Large intestine (tissue), 3 donors: ENCODE measurements around the gene FANCL. TPM values are rescaled to one million over a fixed set of nuclear protein-coding genes. Genes with fewer than 3 reads are reported as not detected.
"Not testable (repeated sequence)": the region's sequence is repeated elsewhere in the genome, so short reads cannot be mapped to it uniquely, and the experiment has no call there.

ENCODE experiments used
- DNase-seq, 2 donors: peaks; one replicate each; pipeline versions ENCODE4 v3.0.0 to v3.0.0-alpha.2; 2013
- H3K27ac ChIP-seq: one replicate; pipeline ENCODE4 v1.5.1; 2013; ENCODE audit warnings: low read length
- H3K27me3 ChIP-seq: 2 replicates; pipeline ENCODE4 v1.6.1; 2013; ENCODE audit warnings: low read length; ENCODE audit not compliant: control insufficient read depth, insufficient read depth
- H3K36me3 ChIP-seq: 2 replicates; pipeline ENCODE4 v1.6.1; 2013; ENCODE audit warnings: low read length; ENCODE audit not compliant: control insufficient read depth, insufficient read depth
- H3K4me1 ChIP-seq: one replicate; pipeline ENCODE4 v1.6.1; 2013; ENCODE audit warnings: low read length; ENCODE audit not compliant: control insufficient read depth, insufficient read depth
- H3K4me3 ChIP-seq: one replicate; pipeline ENCODE4 v1.5.1; 2013; ENCODE audit warnings: low read length
- H3K9me3 ChIP-seq: one replicate; pipeline ENCODE4 v1.6.1; 2013; ENCODE audit warnings: mild to moderate bottlenecking, low read depth, low read length, moderate library complexity; ENCODE audit not compliant: control insufficient read depth
- WGBS: methylation state at CpG from one replicate; pipeline ENCODE4 v1.1.5; 2013; ENCODE audit warnings: low lambda C conversion rate; ENCODE audit not compliant: insufficient coverage; 5-methylcytosine and 5-hydroxymethylcytosine counted together
- polyA plus RNA-seq: library from polyadenylated mRNA; unstranded; fragments of 120-200 nt; gene quantifications from one replicate; pipeline ENCODE4 v1.2.1, GENCODE V29; 2013

FANCL gene
- polyA plus RNA-seq, 1 donor = 49.4 TPM

DNA sequence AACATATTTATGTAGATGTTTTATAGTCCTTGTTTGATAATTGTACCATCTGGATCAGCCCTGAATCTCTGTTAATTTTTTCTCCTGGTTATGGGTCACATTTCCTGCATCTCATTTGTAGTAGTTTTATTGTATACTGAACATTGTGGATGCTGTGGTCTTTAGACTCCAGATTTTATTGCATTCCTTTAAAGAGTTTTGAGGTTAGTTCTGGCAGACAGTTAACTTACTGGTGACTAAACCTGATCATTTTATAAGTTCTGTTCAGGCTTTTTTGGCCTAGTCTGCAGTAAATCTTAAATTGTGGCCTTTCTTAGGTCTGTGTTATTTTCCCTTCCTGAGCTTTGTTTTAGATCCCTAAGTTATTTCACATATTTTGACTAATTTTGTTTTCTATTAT, 84.3 kb downstream of the FANCL start:
- Histone ChIP-seq H3K4me1 (no peaks in the 10 kb centered on the region), H3K36me3 (peaks cover 22% of the 10 kb centered on the region), H3K4me3 (no peak overlapping the region), H3K27ac (no peak overlapping the region), H3K27me3 (no peaks in the 10 kb centered on the region), H3K9me3 (no peaks in the 10 kb centered on the region)
- no peak for DNase-seq

GRCh38 chr2:58155160-58155778, 85.9 kb downstream of the FANCL start:
- H3K4me3 ChIP-seq = no peak overlapping the region
- no CpG with 5 or more reads among the region's 7 CpGs for WGBS
- no peaks in the 10 kb centered on the region for H3K4me1 ChIP-seq
- H3K27ac ChIP-seq = no peak overlapping the region
- no peaks in the 10 kb centered on the region for H3K9me3 ChIP-seq
- peak in 1 of 2 donors; percentile 4 for DNase-seq
- peaks cover 16% of the 10 kb centered on the region for H3K36me3 ChIP-seq
- no peaks in the 10 kb centered on the region for H3K27me3 ChIP-seq

- Histone ChIP-seq H3K9me3 (no peaks in the 10 kb centered on the region), H3K27me3 (no peaks in the 10 kb centered on the region), H3K4me1 (no peaks in the 10 kb centered on the region), H3K36me3 (peaks cover 6% of the 10 kb centered on the region), H3K27ac (no peak overlapping the region), H3K4me3 (no peak overlapping the region)
- no peak for DNase-seq
- WGBS = 100% methylated on average over 1 of the region's 1 CpG
Measured at GRCh38 chr2:58146707-58147106, 94.4 kb downstream of the FANCL start.

DNA sequence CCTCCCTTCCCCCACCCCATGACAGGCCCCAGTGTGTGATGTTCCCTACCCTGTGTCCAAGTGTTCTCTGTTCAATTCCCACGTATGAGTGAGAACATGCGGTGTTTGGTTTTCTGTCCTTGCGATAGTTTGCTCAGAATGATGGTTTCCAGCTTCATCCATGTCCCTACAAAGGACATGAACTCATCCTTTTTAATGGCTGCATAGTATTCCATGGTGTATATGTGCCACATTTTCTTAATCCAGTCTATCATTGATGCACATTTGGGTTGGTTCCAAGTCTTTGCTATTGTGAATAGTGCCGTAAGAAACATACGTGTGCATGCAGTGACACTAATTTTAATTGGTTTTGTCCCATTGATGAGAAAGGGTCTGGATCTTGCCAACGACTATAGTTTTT, 95.4 kb downstream of the FANCL start:
- DNase-seq, H3K4me3 ChIP-seq, H3K27me3 ChIP-seq, H3K36me3 ChIP-seq, H3K4me1 ChIP-seq, H3K9me3 ChIP-seq, H3K27ac ChIP-seq: not testable (repeated sequence)
- WGBS = 100% methylated on average over 1 of the region's 6 CpGs

DNA sequence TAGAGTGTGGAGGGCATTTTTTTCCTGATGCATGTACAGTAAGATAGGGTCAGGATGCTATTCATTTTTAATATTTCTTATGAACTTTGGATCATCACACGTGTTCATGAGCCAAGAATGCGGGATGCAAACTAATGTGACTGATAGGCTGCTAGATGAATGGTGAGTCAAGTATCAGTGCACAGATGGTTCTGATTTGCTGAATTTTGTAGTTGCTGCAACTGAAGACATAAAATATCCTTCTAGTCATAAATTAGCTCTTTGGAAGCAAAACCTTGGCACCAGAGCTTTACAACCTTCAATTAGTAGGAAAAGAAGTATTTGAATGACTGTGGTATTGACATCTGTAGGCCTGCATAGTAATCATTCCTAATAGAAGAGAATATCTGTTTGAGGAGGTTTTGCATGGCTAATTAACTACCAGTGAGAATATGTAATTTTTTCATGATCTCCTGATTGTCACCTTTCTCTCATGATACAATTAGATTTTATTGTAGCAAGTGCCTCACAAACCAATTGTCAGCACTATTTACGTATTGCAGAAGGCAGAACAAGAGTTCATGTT, 100.5 kb downstream of the FANCL start:
- Histone ChIP-seq H3K4me3 (no peak overlapping the region), H3K27ac (no peak overlapping the region), H3K4me1 (no peaks in the 10 kb centered on the region), H3K27me3 (no peaks in the 10 kb centered on the region), H3K9me3 (no peaks in the 10 kb centered on the region), H3K36me3 (peaks cover 3% of the 10 kb centered on the region)
- no CpG with 5 or more reads among the region's 3 CpGs for WGBS
- no peak for DNase-seq

DNA sequence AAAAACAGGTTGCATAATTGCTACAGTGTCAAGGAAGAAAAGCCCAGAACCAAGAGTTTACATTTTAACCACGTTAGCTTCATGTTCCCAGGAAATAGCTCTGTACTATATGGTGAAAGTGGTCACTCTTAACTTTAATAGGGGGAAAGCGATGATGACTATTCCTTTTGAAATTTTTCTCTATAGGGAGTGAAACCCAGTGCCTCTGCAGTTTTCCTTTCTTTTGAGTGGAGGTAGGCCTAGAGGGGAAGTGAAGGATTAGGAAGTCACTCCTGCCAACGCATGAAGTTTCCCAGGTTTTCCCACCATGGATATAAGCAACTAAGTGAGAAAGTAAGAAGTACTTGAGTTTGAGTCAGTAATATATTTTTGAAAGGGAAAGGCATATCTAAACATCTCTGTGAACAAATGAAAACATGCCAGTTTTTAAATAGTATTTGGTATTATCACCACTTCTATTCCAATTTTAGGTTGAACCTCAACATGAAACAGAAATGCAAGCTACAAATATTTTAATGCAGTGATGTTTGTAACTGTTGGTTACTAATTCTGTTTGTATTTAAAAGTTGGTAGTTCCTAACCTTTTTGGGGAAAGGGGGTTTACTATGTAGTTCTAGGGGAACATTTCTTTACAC, 102.6 kb downstream of the FANCL start:
- no peak for DNase-seq
- no peak overlapping the region for H3K4me3 ChIP-seq
- peaks cover 2% of the 10 kb centered on the region for H3K36me3 ChIP-seq
- no peaks in the 10 kb centered on the region for H3K4me1 ChIP-seq
- no peak overlapping the region for H3K27ac ChIP-seq
- no peaks in the 10 kb centered on the region for H3K27me3 ChIP-seq
- no peaks in the 10 kb centered on the region for H3K9me3 ChIP-seq
- WGBS = 88% methylated on average over 1 of the region's 3 CpGs

DNA sequence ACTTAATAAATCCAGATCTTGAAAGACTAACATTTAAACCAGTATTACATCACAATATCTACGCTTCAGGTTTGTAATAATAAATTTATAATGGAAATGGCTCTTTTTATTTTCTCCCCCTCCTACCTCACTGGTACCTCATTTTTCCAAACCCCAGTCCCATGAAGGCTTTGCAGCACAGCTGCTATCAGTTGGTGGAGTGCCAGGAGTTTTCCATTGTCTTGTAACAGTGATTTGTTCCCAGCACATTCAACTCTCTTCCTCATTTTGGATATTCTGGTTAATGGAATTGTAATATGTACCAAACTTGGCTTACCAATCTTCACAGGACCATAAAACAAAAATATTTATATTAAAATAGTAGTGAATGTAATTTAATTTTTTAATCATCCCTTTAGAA, 103.3 kb downstream of the FANCL start:
- WGBS = 83% methylated on average over 1 of the region's 1 CpG

DNA sequence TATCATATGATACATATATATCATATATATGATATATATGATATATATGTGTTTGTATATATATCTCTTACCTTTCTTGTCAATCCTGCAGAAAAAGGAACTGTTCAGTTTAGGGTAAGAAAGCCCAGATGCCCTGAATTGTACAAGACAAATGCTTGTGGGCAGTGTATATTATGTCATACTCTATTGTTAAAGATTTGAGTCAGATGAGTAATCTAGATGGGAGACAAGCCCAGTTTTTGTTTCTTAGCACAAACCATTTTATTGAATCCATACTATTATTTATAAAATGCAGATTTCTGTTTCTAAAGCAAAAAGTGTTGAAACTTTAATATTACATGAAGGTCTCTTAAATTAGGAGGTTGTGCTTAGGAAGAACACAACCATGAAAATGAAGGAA, 103.9 kb downstream of the FANCL start:
- DNase-seq = no peak
- no peak overlapping the region for H3K4me3 ChIP-seq
- no peak overlapping the region for H3K27ac ChIP-seq
- H3K27me3 ChIP-seq = no peaks in the 10 kb centered on the region
- H3K36me3 ChIP-seq = peaks cover 3% of the 10 kb centered on the region
- H3K4me1 ChIP-seq = no peaks in the 10 kb centered on the region
- no peaks in the 10 kb centered on the region for H3K9me3 ChIP-seq

More for the DNA sequence above, 103.3 kb downstream of the FANCL start:
- Histone ChIP-seq H3K27ac (no peak overlapping the region), H3K27me3 (no peaks in the 10 kb centered on the region), H3K4me1 (no peaks in the 10 kb centered on the region), H3K4me3 (no peak overlapping the region), H3K9me3 (no peaks in the 10 kb centered on the region), H3K36me3 (no peaks in the 10 kb centered on the region)
- DNase-seq = no peak

- H3K36me3 ChIP-seq = peaks cover 3% of the 10 kb centered on the region
- H3K9me3 ChIP-seq = no peaks in the 10 kb centered on the region
- H3K4me3 ChIP-seq = no peak overlapping the region
- no peak for DNase-seq
- H3K27me3 ChIP-seq = no peaks in the 10 kb centered on the region
- 75% methylated on average over 2 of the region's 2 CpGs for WGBS
- H3K4me1 ChIP-seq = no peaks in the 10 kb centered on the region
- H3K27ac ChIP-seq = no peak overlapping the region
Measured at GRCh38 chr2:58135861-58136260, 105.3 kb downstream of the FANCL start.

- Histone ChIP-seq H3K36me3 (peaks cover 3% of the 10 kb centered on the region), H3K27me3 (no peaks in the 10 kb centered on the region), H3K9me3 (no peaks in the 10 kb centered on the region), H3K4me3 (no peak overlapping the region), H3K4me1 (no peaks in the 10 kb centered on the region), H3K27ac (no peak overlapping the region)
- DNase-seq = no peak
Measured at GRCh38 chr2:58133395-58133794, 107.7 kb downstream of the FANCL start.
